Measurements from ENCODE around the gene YWHAG. TPM values are rescaled to one million over a fixed set of nuclear protein-coding genes. Genes with fewer than 3 reads are reported as not detected.
A peak's percentile ranks its signal among the peaks of the same experiment; 100 is the strongest.

YWHAG gene
- polyA plus RNA-seq, 3 donors, result 6.9 to 12.2 (median 9.3) TPM

DNA sequence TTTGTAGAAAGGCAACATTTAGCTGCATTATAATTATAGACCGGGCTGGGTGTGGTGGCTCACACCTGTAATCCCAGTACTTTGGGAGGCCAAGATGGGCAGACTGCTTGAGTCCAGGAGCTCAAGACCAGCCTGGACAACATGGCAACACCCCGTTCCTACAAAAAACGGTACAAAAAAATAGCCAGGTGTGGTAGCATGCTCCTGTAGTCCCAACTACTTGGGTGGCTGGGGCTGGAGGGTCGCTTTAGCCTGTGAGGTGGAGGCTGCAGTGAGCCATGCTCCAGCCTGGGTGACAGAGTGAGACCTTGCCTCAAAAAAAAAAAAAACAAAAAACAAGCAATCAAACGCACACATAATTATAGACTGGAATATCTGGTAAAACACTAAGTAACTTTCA lies 5.0 kb downstream of the YWHAG start:
- H4K20me1 ChIP-seq (ENCODE audit: insufficient read depth, low read length), result peaks cover 99% of the 10 kb centered on the region
- Mint-ChIP-seq H3K27ac (no peak overlapping the region), H3K36me3 (peaks cover 27 to 55% of the 10 kb centered on the region in 2 donors), H3K4me3 (no peak overlapping the region), H3K4me1 (peaks cover 39% of the 10 kb centered on the region), H3K9me3 (no peaks in the 10 kb centered on the region), H3K27me3 (ENCODE audit: low read depth in 3 of 3) (peaks cover 0 to 5% (median 0%) of the 10 kb centered on the region in 3 donors)
- 100% methylated on average over 1 of the region's 5 CpGs for WGBS (ENCODE audit: insufficient coverage)
- intact Hi-C loops (cut with micrococcal nuclease), result no loop called here
- H3K4me2 ChIP-seq (replicated peaks; ENCODE audit: extremely low read depth, low read length, poor library complexity, severe bottlenecking), result no peak overlapping the region
- TF ChIP-seq, protein P1, sequence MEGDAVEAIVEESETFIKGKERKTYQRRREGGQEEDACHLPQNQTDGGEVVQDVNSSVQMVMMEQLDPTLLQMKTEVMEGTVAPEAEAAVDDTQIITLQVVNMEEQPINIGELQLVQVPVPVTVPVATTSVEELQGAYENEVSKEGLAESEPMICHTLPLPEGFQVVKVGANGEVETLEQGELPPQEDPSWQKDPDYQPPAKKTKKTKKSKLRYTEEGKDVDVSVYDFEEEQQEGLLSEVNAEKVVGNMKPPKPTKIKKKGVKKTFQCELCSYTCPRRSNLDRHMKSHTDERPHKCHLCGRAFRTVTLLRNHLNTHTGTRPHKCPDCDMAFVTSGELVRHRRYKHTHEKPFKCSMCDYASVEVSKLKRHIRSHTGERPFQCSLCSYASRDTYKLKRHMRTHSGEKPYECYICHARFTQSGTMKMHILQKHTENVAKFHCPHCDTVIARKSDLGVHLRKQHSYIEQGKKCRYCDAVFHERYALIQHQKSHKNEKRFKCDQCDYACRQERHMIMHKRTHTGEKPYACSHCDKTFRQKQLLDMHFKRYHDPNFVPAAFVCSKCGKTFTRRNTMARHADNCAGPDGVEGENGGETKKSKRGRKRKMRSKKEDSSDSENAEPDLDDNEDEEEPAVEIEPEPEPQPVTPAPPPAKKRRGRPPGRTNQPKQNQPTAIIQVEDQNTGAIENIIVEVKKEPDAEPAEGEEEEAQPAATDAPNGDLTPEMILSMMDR (IDR thresholded peaks at IDR 0.05), result no peak
- peaks cover 22 to 39% of the 10 kb centered on the region in 2 donors for H3K36me3 ChIP-seq (replicated peaks in 1 of 2; ENCODE audit: control insufficient read depth in 1 of 2, insufficient read depth in 2 of 2, low read length in 2 of 2)
- DNase-seq, result no peak
- no peaks in the 10 kb centered on the region for H3K27me3 ChIP-seq (ENCODE audit: control insufficient read depth in 2 of 2, insufficient read depth in 2 of 2, low read length in 2 of 2)
- no peaks in the 10 kb centered on the region for H3K9me3 ChIP-seq (replicated peaks in 1 of 2; ENCODE audit: control insufficient read depth in 1 of 2, insufficient read depth in 1 of 2, low read length in 2 of 2)
- H3K79me2 ChIP-seq (ENCODE audit: insufficient read depth, low read length), result peaks cover 100% of the 10 kb centered on the region
- H3K27ac ChIP-seq (ENCODE audit: low read depth in 1 of 2, low read length in 2 of 2), result no peak overlapping the region
- no peak overlapping the region for H3K4me3 ChIP-seq (replicated peaks in 1 of 3; ENCODE audit: low read depth in 2 of 3, low read length in 3 of 3)
- no peak overlapping the region for H3K9ac ChIP-seq (ENCODE audit: insufficient read depth, low read length, poor library complexity, severe bottlenecking)
- no peak overlapping the region for H2AFZ ChIP-seq (ENCODE audit: insufficient read depth, low read depth, low read length, poor library complexity, severe bottlenecking)
- peaks cover 24 to 32% of the 10 kb centered on the region in 2 donors for H3K4me1 ChIP-seq (ENCODE audit: control insufficient read depth in 1 of 2, insufficient read depth in 2 of 2, low read length in 2 of 2)

DNA sequence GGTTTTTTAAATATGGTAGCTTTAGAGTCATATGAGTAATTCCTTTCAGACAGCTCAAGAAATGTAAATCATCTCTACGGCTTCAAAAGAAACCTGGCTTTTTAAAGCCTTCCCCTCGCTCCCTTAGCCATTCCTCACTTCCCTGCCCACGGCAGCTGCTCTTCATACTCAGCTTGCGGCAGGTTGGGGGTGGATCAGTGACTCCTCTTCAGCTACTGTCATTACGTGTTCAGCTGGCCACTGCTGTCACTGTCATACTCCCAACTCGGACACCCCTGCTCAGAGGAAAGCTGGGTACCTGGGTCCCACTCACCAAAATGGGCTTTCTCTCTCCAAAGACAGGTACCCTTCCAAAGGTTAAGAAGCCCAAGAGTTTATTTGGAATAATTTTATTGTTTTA lies 6.6 kb downstream of the YWHAG start:
- Histone ChIP-seq H2AFZ (ENCODE audit: insufficient read depth, low read depth, low read length, poor library complexity, severe bottlenecking) (no peak overlapping the region), H3K9ac (ENCODE audit: insufficient read depth, low read length, poor library complexity, severe bottlenecking) (no peak overlapping the region), H3K27me3 (ENCODE audit: control insufficient read depth in 2 of 2, insufficient read depth in 2 of 2, low read length in 2 of 2) (no peaks in the 10 kb centered on the region), H3K4me2 (replicated peaks; ENCODE audit: extremely low read depth, low read length, poor library complexity, severe bottlenecking) (no peak overlapping the region), H3K9me3 (replicated peaks in 1 of 2; ENCODE audit: control insufficient read depth in 1 of 2, insufficient read depth in 1 of 2, low read length in 2 of 2) (no peaks in the 10 kb centered on the region), H4K20me1 (ENCODE audit: insufficient read depth, low read length) (peaks cover 100% of the 10 kb centered on the region), H3K4me3 (replicated peaks in 1 of 3; ENCODE audit: low read depth in 2 of 3, low read length in 3 of 3) (no peak overlapping the region), H3K4me1 (ENCODE audit: control insufficient read depth in 1 of 2, insufficient read depth in 2 of 2, low read length in 2 of 2) (peaks cover 23 to 33% of the 10 kb centered on the region in 2 donors), H3K36me3 (replicated peaks in 1 of 2; ENCODE audit: control insufficient read depth in 1 of 2, insufficient read depth in 2 of 2, low read length in 2 of 2) (peaks cover 25 to 54% of the 10 kb centered on the region in 2 donors), H3K27ac (ENCODE audit: low read depth in 1 of 2, low read length in 2 of 2) (peak overlapping the region in 1 of 2 donors; percentile 20), H3K79me2 (ENCODE audit: insufficient read depth, low read length) (peaks cover 100% of the 10 kb centered on the region)
- DNase-seq, result no peak
- peaks cover 32 to 69% of the 10 kb centered on the region in 2 donors for H3K36me3 Mint-ChIP-seq
- peaks cover 0 to 5% (median 0%) of the 10 kb centered on the region in 3 donors for H3K27me3 Mint-ChIP-seq (ENCODE audit: low read depth in 3 of 3)
- peaks cover 40% of the 10 kb centered on the region for H3K4me1 Mint-ChIP-seq
- TF ChIP-seq, protein P1 (IDR thresholded peaks at IDR 0.05), result no peak
- H3K9me3 Mint-ChIP-seq, result no peaks in the 10 kb centered on the region
- no peak overlapping the region for H3K4me3 Mint-ChIP-seq
- peak overlapping the region in 6 of 7 donors; percentile 67 to 88 (median 84) for H3K27ac Mint-ChIP-seq
- 78% methylated on average over 4 of the region's 6 CpGs for WGBS (ENCODE audit: insufficient coverage)
- intact Hi-C loops (cut with micrococcal nuclease), result no loop called here

Data from CD14-positive monocyte (primary cell).